GM12891 (cell line): Measurements from ENCODE around the gene RNFT2.

ENCODE experiments used
- PAX5 ChIP-seq: IDR thresholded peaks from 2 replicates; pipeline ENCODE4 v1.6.1; 2011; ENCODE audit warnings: low read length, moderate library complexity, mild to moderate bottlenecking; ENCODE audit not compliant: insufficient read depth, severe bottlenecking
- POLR2A ChIP-seq: IDR thresholded peaks from 2 replicates; pipeline ENCODE4 v1.6.1; 2011; ENCODE audit warnings: low read depth, low read length, control low read depth
- POLR2AphosphoS5 ChIP-seq: IDR thresholded peaks from 2 replicates; pipeline ENCODE4 v1.6.1; 2011; ENCODE audit warnings: low read depth, low read length, control low read depth
- POU2F2 ChIP-seq: IDR thresholded peaks from 2 replicates; pipeline ENCODE4 v1.6.1; 2011; ENCODE audit warnings: low read depth, mild to moderate bottlenecking, control low read depth, low read length, moderate library complexity
- SPI1 ChIP-seq: IDR thresholded peaks from 2 replicates; pipeline ENCODE4 v1.6.1; 2011; ENCODE audit warnings: low read depth, low read length, control low read depth
- TAF1 ChIP-seq: IDR thresholded peaks from 2 replicates; pipeline ENCODE4 v1.6.1; 2011; ENCODE audit warnings: low read depth, low read length, control low read depth

DNA sequence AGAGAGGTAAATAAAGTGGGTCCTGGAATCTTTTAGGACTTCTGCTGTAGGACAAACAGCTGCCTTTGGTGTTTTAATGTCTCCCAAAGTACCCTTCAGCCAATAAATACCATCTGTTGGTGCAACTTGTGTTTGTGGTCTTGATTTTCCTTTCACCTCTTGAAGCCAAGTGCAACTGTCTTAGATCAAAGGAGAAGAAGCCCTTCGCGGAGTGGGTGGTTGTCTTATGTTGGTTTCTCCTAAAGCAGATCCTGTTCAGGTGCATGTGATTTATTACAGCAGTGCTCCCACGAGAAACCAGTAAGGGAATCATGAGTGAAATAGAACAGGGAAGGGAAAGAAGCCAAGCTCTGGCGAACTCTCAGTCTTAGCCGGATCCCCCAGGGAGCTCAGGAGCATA, 115.4 kb downstream of the RNFT2 start:
- no peak for TF ChIP-seq POLR2A
- TF ChIP-seq POLR2AphosphoS5 = no peak
- TF ChIP-seq TAF1 = no peak
- no peak for TF ChIP-seq SPI1
- no peak for TF ChIP-seq PAX5
- TF ChIP-seq POU2F2 = no peak
